Astrocyte (in vitro differentiated cells and primary cell): ENCODE results near the gene IL1B. TPM values are rescaled to one million over a fixed set of nuclear protein-coding genes. Genes with fewer than 3 reads are reported as not detected.

Source experiments
- DNase-seq: peaks from one replicate; pipeline ENCODE4 v3.0.0-alpha.2; 2010; ENCODE audit warnings: low read depth
- FAIRE-seq: peaks from 2 replicates; lab custom pipeline; 2011; peaks lifted over from hg19 to GRCh38; lab: Jason Lieb, UNC
- H2AFZ ChIP-seq: 2 replicates; pipeline ENCODE4 v1.6.0; 2012; ENCODE audit warnings: low read depth, low read length, inconsistent platforms
- H3K27ac ChIP-seq: 2 replicates; pipeline ENCODE4 v1.5.1; 2011; ENCODE audit warnings: low read depth, low read length, inconsistent platforms
- H3K27me3 ChIP-seq: 2 replicates; pipeline ENCODE4 v1.6.0; 2011; ENCODE audit warnings: low read length, inconsistent platforms; ENCODE audit not compliant: insufficient read depth
- H3K36me3 ChIP-seq: 2 replicates; pipeline ENCODE4 v1.5.1; 2011; ENCODE audit warnings: low read length, inconsistent platforms; ENCODE audit not compliant: insufficient read depth
- H3K4me1 ChIP-seq: 2 replicates; pipeline ENCODE4 v1.5.1; 2011; ENCODE audit warnings: low read length, inconsistent platforms; ENCODE audit not compliant: insufficient read depth
- H3K4me2 ChIP-seq: 2 replicates; pipeline ENCODE4 v1.6.0; 2012; ENCODE audit warnings: low read length, inconsistent platforms
- H3K4me3 ChIP-seq: 2 replicates; pipeline ENCODE4 v1.5.1; 2011; ENCODE audit warnings: low read depth, mild to moderate bottlenecking, low read length, inconsistent platforms; ENCODE audit not compliant: insufficient read depth
- H3K79me2 ChIP-seq: 2 replicates; pipeline ENCODE4 v1.6.0; 2012; ENCODE audit warnings: mild to moderate bottlenecking, low read length, inconsistent platforms; ENCODE audit not compliant: insufficient read depth
- H3K9ac ChIP-seq: 2 replicates; pipeline ENCODE4 v1.6.0; 2012; ENCODE audit warnings: mild to moderate bottlenecking, low read length, inconsistent platforms
- H3K9me3 ChIP-seq: 2 replicates; pipeline ENCODE4 v1.5.1; 2012; ENCODE audit warnings: low read depth, mild to moderate bottlenecking, low read length, inconsistent platforms; ENCODE audit not compliant: insufficient read depth
- H4K20me1 ChIP-seq: 2 replicates; pipeline ENCODE4 v1.6.0; 2012; ENCODE audit warnings: low read length, inconsistent platforms; ENCODE audit not compliant: insufficient read depth
- H3K27ac Mint-ChIP-seq: one replicate; pipeline ENCODE4 v1.8.0; 2021; ENCODE audit warnings: mild to moderate bottlenecking, mixed read lengths; ENCODE audit not compliant: unreplicated experiment
- H3K27me3 Mint-ChIP-seq: one replicate; pipeline ENCODE4 v1.8.0; 2021; ENCODE audit warnings: low read depth, mixed read lengths; ENCODE audit not compliant: unreplicated experiment
- H3K36me3 Mint-ChIP-seq: one replicate; pipeline ENCODE4 v1.8.0; 2021; ENCODE audit warnings: low read depth, mixed read lengths; ENCODE audit not compliant: unreplicated experiment
- H3K4me1 Mint-ChIP-seq: one replicate; pipeline ENCODE4 v1.8.0; 2021; ENCODE audit warnings: low read depth, mixed read lengths; ENCODE audit not compliant: unreplicated experiment
- H3K4me3 Mint-ChIP-seq: one replicate; pipeline ENCODE4 v1.8.0; 2021; ENCODE audit warnings: mild to moderate bottlenecking, moderate library complexity, mixed read lengths; ENCODE audit not compliant: unreplicated experiment
- H3K9me3 Mint-ChIP-seq: one replicate; pipeline ENCODE4 v1.8.0; 2021; ENCODE audit warnings: mild to moderate bottlenecking, mixed read lengths; ENCODE audit not compliant: unreplicated experiment
- CTCF ChIP-seq: IDR thresholded peaks from 2 replicates; pipeline ENCODE4 v1.5.1; 2011; ENCODE audit warnings: low read depth, mild to moderate bottlenecking, inconsistent platforms, low read length, moderate library complexity; ENCODE audit not compliant: insufficient read depth
- EZH2 ChIP-seq: IDR thresholded peaks from 2 replicates; pipeline ENCODE4 v1.6.1; 2012; ENCODE audit warnings: mild to moderate bottlenecking, low read length, inconsistent platforms; ENCODE audit not compliant: insufficient read depth
- total RNA-seq: library from RNA; stranded (reverse); gene quantifications from 2 replicates; pipeline ENCODE4 v1.2.1, GENCODE V29; 2021

IL1B gene
- total RNA-seq, 1 donor from 2014 or later = not detected

DNA sequence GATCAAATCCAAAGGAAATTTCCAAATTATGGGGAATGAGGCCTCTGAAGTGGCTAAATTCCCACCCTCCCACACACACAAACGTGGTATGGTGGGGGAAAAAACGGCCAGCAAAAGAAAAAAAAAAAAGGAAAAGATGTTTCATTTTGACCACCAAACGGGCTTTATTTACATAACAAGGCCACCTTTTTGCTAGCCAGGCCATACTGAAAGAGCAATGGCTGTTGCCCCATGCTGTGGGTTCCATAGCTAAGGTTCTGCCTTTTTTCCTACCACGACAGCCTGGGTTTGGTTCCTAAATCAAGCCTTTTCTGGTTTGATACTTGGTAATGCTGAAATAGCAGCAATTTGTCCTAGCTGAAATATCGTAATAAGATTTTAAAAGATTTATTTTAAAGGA, 14.0 kb upstream of the IL1B start:
- H3K4me3 Mint-ChIP-seq = no peak overlapping the region
- no peak overlapping the region for H2AFZ ChIP-seq
- H3K27ac ChIP-seq = no peak overlapping the region
- no peak overlapping the region for H3K27ac Mint-ChIP-seq
- DNase-seq (no peak), FAIRE-seq (no peak)
- H4K20me1 ChIP-seq = no peaks in the 10 kb centered on the region
- H3K4me1 Mint-ChIP-seq = no peaks in the 10 kb centered on the region
- no peaks in the 10 kb centered on the region for H3K9me3 ChIP-seq
- peaks cover 14% of the 10 kb centered on the region for H3K27me3 Mint-ChIP-seq
- no peaks in the 10 kb centered on the region for H3K27me3 ChIP-seq
- no peaks in the 10 kb centered on the region for H3K4me1 ChIP-seq
- no peaks in the 10 kb centered on the region for H3K36me3 ChIP-seq
- no peak overlapping the region for H3K4me3 ChIP-seq
- no peak overlapping the region for H3K4me2 ChIP-seq
- TF ChIP-seq CTCF = no peak
- no peak for TF ChIP-seq EZH2
- peaks cover 9% of the 10 kb centered on the region for H3K9me3 Mint-ChIP-seq
- H3K79me2 ChIP-seq = no peaks in the 10 kb centered on the region
- no peak overlapping the region for H3K9ac ChIP-seq
- no peaks in the 10 kb centered on the region for H3K36me3 Mint-ChIP-seq

DNA sequence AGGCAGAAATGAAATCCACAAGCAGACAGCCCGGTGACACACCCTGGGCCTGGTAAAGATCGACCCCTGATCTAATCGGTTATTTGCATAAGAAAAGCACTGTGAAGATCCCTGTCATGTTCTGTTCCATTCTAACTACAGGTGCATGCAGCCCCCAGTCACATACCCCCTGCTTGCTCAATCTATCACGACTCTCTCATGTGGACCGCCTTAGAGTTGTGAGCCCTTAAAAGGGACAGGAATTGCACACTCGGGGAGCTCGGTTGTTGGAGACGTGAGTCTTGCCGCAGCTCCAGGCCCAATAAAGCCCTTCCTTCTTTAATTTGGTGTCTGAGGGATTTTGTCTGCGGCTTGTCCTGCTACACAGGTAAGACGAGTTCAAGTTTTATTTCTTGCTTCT, 13.4 kb upstream of the IL1B start:
- H3K27ac Mint-ChIP-seq = no peak overlapping the region

More for the DNA sequence above, 13.4 kb upstream of the IL1B start:
- no peak overlapping the region for H3K4me3 Mint-ChIP-seq
- H3K4me1 ChIP-seq = no peaks in the 10 kb centered on the region
- H3K27ac ChIP-seq = no peak overlapping the region
- no peaks in the 10 kb centered on the region for H3K4me1 Mint-ChIP-seq
- H3K36me3 Mint-ChIP-seq = no peaks in the 10 kb centered on the region
- H3K27me3 Mint-ChIP-seq = peaks cover 15% of the 10 kb centered on the region
- H3K9me3 Mint-ChIP-seq = peaks cover 9% of the 10 kb centered on the region
- no peak overlapping the region for H2AFZ ChIP-seq
- no peak for TF ChIP-seq EZH2
- TF ChIP-seq CTCF = no peak
- DNase-seq (no peak), FAIRE-seq (no peak)
- H4K20me1 ChIP-seq = no peaks in the 10 kb centered on the region
- H3K9ac ChIP-seq = no peak overlapping the region
- no peaks in the 10 kb centered on the region for H3K36me3 ChIP-seq
- no peak overlapping the region for H3K4me3 ChIP-seq
- H3K27me3 ChIP-seq = no peaks in the 10 kb centered on the region
- H3K9me3 ChIP-seq = no peaks in the 10 kb centered on the region
- no peaks in the 10 kb centered on the region for H3K79me2 ChIP-seq
- H3K4me2 ChIP-seq = no peak overlapping the region
